BE2C (cell line): ENCODE measurements around the gene FGF19.

Source experiments
- DNase-seq: peaks from one replicate; pipeline ENCODE4 v3.0.0-alpha.2; 2020
- H3K27me3 ChIP-seq: fragments of 250-450 bp; sonication (Bioruptor Pico); 2 replicates; pipeline ENCODE4 v1.5.1; 2020; ENCODE audit warnings: mild to moderate bottlenecking
- H3K36me3 ChIP-seq: fragments of 250-450 bp; sonication (Bioruptor Pico); 2 replicates; pipeline ENCODE4 v1.5.1; 2020; ENCODE audit warnings: mild to moderate bottlenecking
- H3K4me1 ChIP-seq: fragments of 250-450 bp; sonication (Bioruptor Pico); 2 replicates; pipeline ENCODE4 v1.5.1; 2020
- H3K4me3 ChIP-seq: 2 replicates; pipeline ENCODE4 v1.5.1; 2011; ENCODE audit warnings: low read depth, low read length
- H3K9me3 ChIP-seq: fragments of 250-450 bp; sonication (Bioruptor Pico); 2 replicates; pipeline ENCODE4 v1.5.1; 2020
- TF ChIP-seq, protein P1 (sequence below): IDR thresholded peaks from 2 replicates; pipeline ENCODE4 v1.5.1; 2012; ENCODE audit warnings: mild to moderate bottlenecking, low read depth, low read length

Gene FGF19

DNA sequence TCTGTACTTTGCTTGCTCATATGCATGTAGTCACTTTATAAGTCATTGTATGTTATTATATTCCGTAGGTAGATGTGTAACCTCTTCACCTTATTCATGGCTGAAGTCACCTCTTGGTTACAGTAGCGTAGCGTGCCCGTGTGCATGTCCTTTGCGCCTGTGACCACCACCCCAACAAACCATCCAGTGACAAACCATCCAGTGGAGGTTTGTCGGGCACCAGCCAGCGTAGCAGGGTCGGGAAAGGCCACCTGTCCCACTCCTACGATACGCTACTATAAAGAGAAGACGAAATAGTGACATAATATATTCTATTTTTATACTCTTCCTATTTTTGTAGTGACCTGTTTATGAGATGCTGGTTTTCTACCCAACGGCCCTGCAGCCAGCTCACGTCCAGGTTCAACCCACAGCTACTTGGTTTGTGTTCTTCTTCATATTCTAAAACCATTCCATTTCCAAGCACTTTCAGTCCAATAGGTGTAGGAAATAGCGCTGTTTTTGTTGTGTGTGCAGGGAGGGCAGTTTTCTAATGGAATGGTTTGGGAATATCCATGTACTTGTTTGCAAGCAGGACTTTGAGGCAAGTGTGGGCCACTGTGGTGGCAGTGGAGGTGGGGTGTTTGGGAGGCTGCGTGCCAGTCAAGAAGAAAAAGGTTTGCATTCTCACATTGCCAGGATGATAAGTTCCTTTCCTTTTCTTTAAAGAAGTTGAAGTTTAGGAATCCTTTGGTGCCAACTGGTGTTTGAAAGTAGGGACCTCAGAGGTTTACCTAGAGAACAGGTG, 51.8 kb downstream of the FGF19 start:
- TF ChIP-seq, protein P1, sequence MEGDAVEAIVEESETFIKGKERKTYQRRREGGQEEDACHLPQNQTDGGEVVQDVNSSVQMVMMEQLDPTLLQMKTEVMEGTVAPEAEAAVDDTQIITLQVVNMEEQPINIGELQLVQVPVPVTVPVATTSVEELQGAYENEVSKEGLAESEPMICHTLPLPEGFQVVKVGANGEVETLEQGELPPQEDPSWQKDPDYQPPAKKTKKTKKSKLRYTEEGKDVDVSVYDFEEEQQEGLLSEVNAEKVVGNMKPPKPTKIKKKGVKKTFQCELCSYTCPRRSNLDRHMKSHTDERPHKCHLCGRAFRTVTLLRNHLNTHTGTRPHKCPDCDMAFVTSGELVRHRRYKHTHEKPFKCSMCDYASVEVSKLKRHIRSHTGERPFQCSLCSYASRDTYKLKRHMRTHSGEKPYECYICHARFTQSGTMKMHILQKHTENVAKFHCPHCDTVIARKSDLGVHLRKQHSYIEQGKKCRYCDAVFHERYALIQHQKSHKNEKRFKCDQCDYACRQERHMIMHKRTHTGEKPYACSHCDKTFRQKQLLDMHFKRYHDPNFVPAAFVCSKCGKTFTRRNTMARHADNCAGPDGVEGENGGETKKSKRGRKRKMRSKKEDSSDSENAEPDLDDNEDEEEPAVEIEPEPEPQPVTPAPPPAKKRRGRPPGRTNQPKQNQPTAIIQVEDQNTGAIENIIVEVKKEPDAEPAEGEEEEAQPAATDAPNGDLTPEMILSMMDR = no peak
- peaks cover 84% of the 10 kb centered on the region for H3K36me3 ChIP-seq
- H3K27me3 ChIP-seq = no peaks in the 10 kb centered on the region
- no peak overlapping the region for H3K4me3 ChIP-seq
- no peaks in the 10 kb centered on the region for H3K9me3 ChIP-seq
- H3K4me1 ChIP-seq = peaks cover 29% of the 10 kb centered on the region
- DNase-seq = no peak

DNA sequence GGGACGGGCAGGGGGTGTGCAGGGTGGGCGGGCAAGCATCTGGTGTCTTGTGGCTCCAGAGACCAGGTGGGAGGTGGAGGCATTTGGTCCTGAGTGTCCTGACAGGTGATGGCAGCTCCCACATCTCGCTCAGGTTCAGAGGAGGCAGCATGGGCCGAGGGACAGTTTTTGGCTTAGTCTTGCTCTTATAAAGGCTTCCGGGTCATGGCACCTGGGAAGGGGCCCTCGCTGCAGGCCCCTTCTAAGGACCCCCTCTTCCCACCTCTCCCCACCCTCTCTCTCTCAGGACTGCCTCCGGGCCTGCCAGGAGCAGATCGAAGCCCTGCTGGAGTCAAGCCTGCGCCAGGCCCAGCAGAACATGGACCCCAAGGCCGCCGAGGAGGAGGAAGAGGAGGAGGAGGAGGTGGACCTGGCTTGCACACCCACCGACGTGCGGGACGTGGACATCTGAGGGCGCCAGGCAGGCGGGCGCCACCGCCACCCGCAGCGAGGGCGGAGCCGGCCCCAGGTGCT, 52.9 kb downstream of the FGF19 start:
- no peak overlapping the region for H3K4me3 ChIP-seq
- H3K27me3 ChIP-seq = no peaks in the 10 kb centered on the region
- peaks cover 35% of the 10 kb centered on the region for H3K4me1 ChIP-seq
- TF ChIP-seq, protein P1 = no peak
- no peak for DNase-seq
- peaks cover 96% of the 10 kb centered on the region for H3K36me3 ChIP-seq
- H3K9me3 ChIP-seq = no peaks in the 10 kb centered on the region

DNA sequence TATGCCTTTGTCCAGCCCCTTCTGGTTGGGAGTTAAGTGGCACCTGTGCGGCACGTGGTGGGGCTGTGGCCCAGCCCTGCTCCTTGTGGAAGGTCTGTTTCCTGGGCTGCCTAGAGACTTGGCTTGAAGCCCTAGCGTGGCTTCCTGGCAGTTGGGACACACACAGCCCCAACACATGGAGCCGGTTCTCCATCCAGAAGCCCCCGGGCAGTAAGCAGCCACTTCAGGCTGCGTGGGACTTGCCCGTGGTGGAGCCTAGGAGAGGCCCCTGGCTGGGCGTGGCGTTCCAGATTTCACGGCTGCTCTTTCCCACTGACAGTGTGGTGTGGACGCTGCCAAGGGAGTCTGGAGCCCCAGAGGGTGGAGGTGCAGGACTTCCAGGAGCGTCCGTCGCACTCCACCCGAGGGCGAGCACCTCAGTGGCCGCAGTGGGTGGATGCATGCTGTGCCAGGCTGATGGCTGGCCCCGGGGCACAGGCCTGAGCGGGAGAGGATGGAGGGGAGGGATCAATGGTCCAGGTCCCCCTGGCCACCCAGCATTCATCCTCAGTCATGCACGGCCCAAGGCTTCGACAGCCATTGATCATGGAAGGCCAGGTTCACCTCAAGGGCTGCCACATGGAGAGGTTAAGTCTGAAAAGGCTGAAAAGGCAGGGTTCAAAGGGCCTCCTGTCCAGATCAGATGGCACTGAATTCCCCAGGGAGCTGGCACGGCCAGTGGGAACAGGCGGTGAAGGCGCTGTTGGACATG, 53.6 kb downstream of the FGF19 start:
- H3K9me3 ChIP-seq = no peaks in the 10 kb centered on the region
- DNase-seq = peak; percentile 80
- H3K27me3 ChIP-seq = no peaks in the 10 kb centered on the region
- H3K36me3 ChIP-seq = peaks cover 100% of the 10 kb centered on the region
- H3K4me3 ChIP-seq = no peak overlapping the region
- TF ChIP-seq, protein P1 = no peak
- H3K4me1 ChIP-seq = peaks cover 42% of the 10 kb centered on the region

DNA sequence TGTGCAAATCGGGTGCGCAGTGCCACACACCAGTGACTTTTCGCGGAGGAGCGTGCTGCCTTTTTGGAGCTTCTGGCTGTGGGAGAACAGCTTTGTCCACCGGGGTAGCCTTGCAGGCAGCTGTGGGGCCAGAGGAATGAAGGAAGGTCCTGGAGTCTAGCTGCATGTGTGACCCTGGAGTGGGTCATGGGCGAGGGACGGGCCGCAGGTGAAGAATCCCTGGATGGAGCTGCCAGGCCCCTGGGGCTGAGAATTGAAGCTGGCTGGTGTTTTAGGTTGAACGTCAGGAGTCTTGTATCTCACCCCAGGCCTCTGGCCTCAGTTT, 54.3 kb downstream of the FGF19 start:
- TF ChIP-seq, protein P1 = no peak
- H3K4me3 ChIP-seq = no peak overlapping the region
- H3K27me3 ChIP-seq = no peaks in the 10 kb centered on the region
- no peaks in the 10 kb centered on the region for H3K9me3 ChIP-seq
- DNase-seq = no peak
- H3K36me3 ChIP-seq = peaks cover 100% of the 10 kb centered on the region
- H3K4me1 ChIP-seq = peaks cover 49% of the 10 kb centered on the region

DNA sequence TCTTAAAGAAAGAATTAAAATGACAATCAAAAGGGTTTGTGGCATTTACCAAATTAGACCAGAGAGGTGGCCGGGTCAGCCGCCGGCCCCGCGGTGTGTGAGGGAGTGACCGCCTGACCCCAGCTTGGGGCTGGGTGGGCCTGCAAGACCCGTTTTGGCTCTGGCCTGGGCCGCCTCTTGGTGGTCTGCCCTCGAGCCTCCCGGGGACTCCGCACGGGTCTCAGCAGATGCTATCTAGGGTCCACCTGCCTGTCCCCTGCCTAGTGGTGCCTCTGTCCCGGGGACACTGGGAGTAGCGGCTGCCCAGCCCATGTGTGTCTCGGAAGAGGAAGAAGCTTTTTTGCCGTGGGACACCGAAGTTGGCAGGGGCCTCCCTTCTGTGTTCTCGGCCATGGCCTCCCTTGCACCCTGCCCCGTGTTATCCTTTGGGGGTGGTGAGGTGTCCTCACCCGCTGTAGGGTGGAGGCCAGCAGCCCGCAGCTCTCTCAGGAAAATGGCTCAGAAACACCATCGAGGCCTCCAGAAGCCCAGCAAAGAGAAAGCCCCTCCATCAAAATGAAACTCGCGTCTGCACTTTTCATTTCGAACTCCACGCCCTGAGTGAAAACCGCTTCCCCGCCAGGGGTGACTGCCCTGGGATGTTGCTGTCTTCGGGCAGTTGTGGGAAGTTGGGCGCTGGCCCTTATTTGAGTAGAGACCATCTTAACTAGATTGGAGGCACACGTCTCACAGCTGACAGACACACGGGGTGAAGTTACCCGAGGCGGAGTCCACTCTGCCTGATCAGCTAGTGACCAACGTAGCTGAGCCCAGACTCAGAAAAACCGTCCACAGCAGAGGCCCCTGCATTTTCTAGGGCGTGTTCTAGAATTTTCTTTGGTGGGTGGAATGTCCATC, 54.9 kb downstream of the FGF19 start:
- Histone ChIP-seq H3K36me3 (peaks cover 100% of the 10 kb centered on the region), H3K4me1 (peaks cover 45% of the 10 kb centered on the region), H3K27me3 (no peaks in the 10 kb centered on the region), H3K4me3 (no peak overlapping the region), H3K9me3 (no peaks in the 10 kb centered on the region)
- TF ChIP-seq, protein P1 = no peak
- no peak for DNase-seq
